Mesenchymal stem cell (in vitro differentiated cells and primary cell): ENCODE measurements around the gene PDE4B.

Experiments
- DNase-seq: peaks from one replicate; pipeline ENCODE4 v3.0.0-alpha.2; 2013
- H2AFZ ChIP-seq: one replicate; pipeline ENCODE4 v1.6.1; 2013; ENCODE audit warnings: low read depth, mild to moderate bottlenecking, control low read depth, inconsistent platforms, low read length, moderate library complexity
- H2AK5ac ChIP-seq: 2 replicates; pipeline ENCODE4 v1.6.1; 2013; ENCODE audit warnings: low read length, moderate library complexity, mild to moderate bottlenecking, inconsistent platforms; ENCODE audit not compliant: severe bottlenecking
- H2BK120ac ChIP-seq: one replicate; pipeline ENCODE4 v1.6.1; 2013; ENCODE audit warnings: low read depth, mild to moderate bottlenecking, inconsistent platforms, low read length, moderate library complexity
- H2BK12ac ChIP-seq, 2 experiments: one replicate each; pipeline ENCODE4 v1.6.1; 2013; ENCODE audit warnings: inconsistent platforms in 2 of 2, low read length in 2 of 2, mild to moderate bottlenecking in 2 of 2, moderate library complexity in 2 of 2, control low read depth in 1 of 2
- H2BK15ac ChIP-seq: one replicate; pipeline ENCODE4 v1.6.1; 2013; ENCODE audit warnings: mild to moderate bottlenecking, low read depth, inconsistent platforms; ENCODE audit not compliant: poor library complexity, severe bottlenecking
- H2BK5ac ChIP-seq: 2 replicates; pipeline ENCODE4 v1.6.1; 2013; ENCODE audit warnings: low read depth, mild to moderate bottlenecking, low read length, control low read depth, inconsistent platforms; ENCODE audit not compliant: poor library complexity, severe bottlenecking
- H3K14ac ChIP-seq, 2 experiments: one replicate each; pipeline ENCODE4 v1.6.1; 2013; ENCODE audit warnings: inconsistent platforms in 2 of 2, low read length in 2 of 2, control low read depth in 1 of 2, mild to moderate bottlenecking in 1 of 2, moderate library complexity in 1 of 2
- H3K18ac ChIP-seq, 2 experiments: one replicate each; pipeline ENCODE4 v1.6.1; 2013; ENCODE audit warnings: inconsistent platforms in 2 of 2, low read length in 2 of 2, control low read depth in 1 of 2, low read depth in 1 of 2, mild to moderate bottlenecking in 1 of 2
- H3K23ac ChIP-seq, 2 experiments: one replicate each; pipeline ENCODE4 v1.6.1; 2013; ENCODE audit warnings: inconsistent platforms in 2 of 2, low read length in 2 of 2, mild to moderate bottlenecking in 2 of 2, moderate library complexity in 2 of 2, control low read depth in 1 of 2
- H3K27ac ChIP-seq: 2 replicates; pipeline ENCODE4 v1.5.1; 2013; ENCODE audit warnings: mild to moderate bottlenecking, moderate library complexity, low read length, control low read depth, inconsistent platforms; ENCODE audit not compliant: poor library complexity, severe bottlenecking
- H3K27me3 ChIP-seq, 2 experiments: 2 replicates each; pipeline versions ENCODE4 v1.6.1 to v1.7.0; 2013; ENCODE audit warnings: low read length in 2 of 2, mild to moderate bottlenecking in 2 of 2, moderate library complexity in 2 of 2, control low read depth in 1 of 2, inconsistent platforms in 1 of 2; ENCODE audit not compliant: control insufficient read depth in 1 of 2, insufficient read depth in 1 of 2
- H3K36me3 ChIP-seq, 2 experiments: 2 replicates each; pipeline versions ENCODE4 v1.6.1 to v1.7.0; 2013; ENCODE audit warnings: low read length in 2 of 2, control low read depth in 1 of 2, inconsistent platforms in 1 of 2, low read depth in 1 of 2, mild to moderate bottlenecking in 1 of 2; ENCODE audit not compliant: insufficient read depth in 2 of 2, control insufficient read depth in 1 of 2
- H3K4ac ChIP-seq, 2 experiments: one replicate each; pipeline ENCODE4 v1.6.1; 2013; ENCODE audit warnings: inconsistent platforms in 2 of 2, low read length in 2 of 2, mild to moderate bottlenecking in 2 of 2, moderate library complexity in 2 of 2, control low read depth in 1 of 2, low read depth in 1 of 2
- H3K4me1 ChIP-seq: 2 replicates; pipeline ENCODE4 v1.6.1; 2013; ENCODE audit warnings: low read depth, low read length, control low read depth; ENCODE audit not compliant: control insufficient read depth, insufficient read depth
- H3K4me2 ChIP-seq: 2 replicates; pipeline ENCODE4 v1.6.1; 2013; ENCODE audit warnings: low read length, mild to moderate bottlenecking, inconsistent platforms; ENCODE audit not compliant: poor library complexity, severe bottlenecking
- H3K4me3 ChIP-seq, 2 experiments: 2 replicates each; pipeline versions ENCODE4 v1.5.1 to v1.7.0; 2013; ENCODE audit warnings: low read length in 2 of 2, mild to moderate bottlenecking in 2 of 2, control low read depth in 1 of 2, low read depth in 1 of 2; ENCODE audit not compliant: insufficient read depth in 1 of 2
- H3K79me1 ChIP-seq: replicated peaks from 2 replicates; pipeline ENCODE4 v1.6.1; 2013; ENCODE audit warnings: mild to moderate bottlenecking, control low read depth, low read length, inconsistent platforms; ENCODE audit not compliant: poor library complexity, severe bottlenecking
- H3K9ac ChIP-seq: 2 replicates; pipeline ENCODE4 v1.7.0; 2013; ENCODE audit warnings: mild to moderate bottlenecking, low read length, moderate library complexity
- H3K9me3 ChIP-seq: 2 replicates; pipeline ENCODE4 v1.7.0; 2013; ENCODE audit warnings: mild to moderate bottlenecking, low read length; ENCODE audit not compliant: control insufficient read depth
- H4K8ac ChIP-seq: one replicate; pipeline ENCODE4 v1.6.1; 2013; ENCODE audit warnings: inconsistent platforms, mild to moderate bottlenecking, low read length, moderate library complexity
- H4K91ac ChIP-seq: one replicate; pipeline ENCODE4 v1.6.1; 2013; ENCODE audit warnings: mild to moderate bottlenecking, low read length, inconsistent platforms
- WGBS: methylation state at CpG from one replicate; pipeline ENCODE4 v1.1.7; 2013; ENCODE audit warnings: mixed read lengths; 5-methylcytosine and 5-hydroxymethylcytosine counted together

Gene PDE4B

DNA sequence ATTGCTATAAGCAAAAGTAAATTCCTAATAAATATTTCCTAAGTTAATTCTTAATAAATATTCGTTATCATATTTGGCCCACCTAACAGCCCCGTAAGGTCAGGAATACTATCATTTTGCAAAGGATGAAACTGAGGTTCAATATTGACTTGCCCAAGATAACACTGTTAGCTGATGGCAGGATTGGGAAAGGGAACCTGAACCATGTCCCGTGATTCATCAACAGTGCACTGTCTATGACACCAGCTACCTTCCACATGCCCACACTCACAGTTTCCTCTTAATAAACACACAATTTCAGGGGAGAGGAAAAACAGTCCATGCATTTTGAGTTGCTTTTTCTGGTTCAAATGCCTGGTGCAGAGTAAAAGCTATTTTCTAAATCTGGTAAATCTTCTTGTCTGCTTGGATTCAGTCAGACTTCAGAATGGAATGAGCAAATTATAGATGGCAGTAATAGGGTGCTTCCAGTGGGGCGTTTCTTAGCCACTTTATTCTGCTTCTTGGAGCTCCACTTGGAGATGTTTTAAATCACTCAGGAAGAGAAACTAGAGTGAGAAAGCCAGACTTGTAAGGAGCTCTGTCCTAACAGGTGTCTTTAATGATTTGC lies 354.6 kb downstream of the PDE4B start:
- Histone ChIP-seq H3K4me3 (no peak overlapping the region), H2BK5ac (no peak overlapping the region), H3K14ac (no peak overlapping the region), H2AFZ (no peak overlapping the region), H2AK5ac (no peak overlapping the region), H3K4me1 (no peaks in the 10 kb centered on the region), H3K9me3 (no peaks in the 10 kb centered on the region), H3K27me3 (peaks cover 0 to 12% of the 10 kb centered on the region in 2 experiments), H3K23ac (no peak overlapping the region), H3K36me3 (no peaks in the 10 kb centered on the region), H3K79me1 (no peaks in the 10 kb centered on the region), H4K91ac (no peak overlapping the region), H2BK15ac (no peak overlapping the region), H3K4ac (no peak overlapping the region), H2BK12ac (no peak overlapping the region), H3K27ac (no peak overlapping the region), H3K18ac (no peak overlapping the region), H3K4me2 (no peak overlapping the region), H4K8ac (no peak overlapping the region), H3K9ac (no peak overlapping the region), H2BK120ac (no peak overlapping the region)
- 86% methylated on average over 4 of the region's 4 CpGs for WGBS
- DNase-seq, result no peak

- no peaks in the 10 kb centered on the region for H3K36me3 ChIP-seq
- H4K91ac ChIP-seq, result no peak overlapping the region
- no peaks in the 10 kb centered on the region for H3K4me1 ChIP-seq
- H3K4me2 ChIP-seq, result no peak overlapping the region
- H3K4me3 ChIP-seq, result no peak overlapping the region
- H2BK15ac ChIP-seq, result no peak overlapping the region
- no peak overlapping the region for H3K18ac ChIP-seq
- H3K4ac ChIP-seq, result no peak overlapping the region
- H2AK5ac ChIP-seq, result no peak overlapping the region
- no peak overlapping the region for H2AFZ ChIP-seq
- no peaks in the 10 kb centered on the region for H3K79me1 ChIP-seq
- H3K27me3 ChIP-seq, result peaks cover 0 to 35% of the 10 kb centered on the region in 2 experiments
- H3K23ac ChIP-seq, result no peak overlapping the region
- H3K14ac ChIP-seq, result no peak overlapping the region
- no peak for DNase-seq
- no peak overlapping the region for H2BK12ac ChIP-seq
- no peak overlapping the region for H3K27ac ChIP-seq
- H2BK120ac ChIP-seq, result no peak overlapping the region
- no peaks in the 10 kb centered on the region for H3K9me3 ChIP-seq
- H2BK5ac ChIP-seq, result no peak overlapping the region
- no peak overlapping the region for H3K9ac ChIP-seq
- H4K8ac ChIP-seq, result no peak overlapping the region
These were observed 359.3 kb downstream of the PDE4B start for GRCh38 chr1:66152034-66152433.

DNA sequence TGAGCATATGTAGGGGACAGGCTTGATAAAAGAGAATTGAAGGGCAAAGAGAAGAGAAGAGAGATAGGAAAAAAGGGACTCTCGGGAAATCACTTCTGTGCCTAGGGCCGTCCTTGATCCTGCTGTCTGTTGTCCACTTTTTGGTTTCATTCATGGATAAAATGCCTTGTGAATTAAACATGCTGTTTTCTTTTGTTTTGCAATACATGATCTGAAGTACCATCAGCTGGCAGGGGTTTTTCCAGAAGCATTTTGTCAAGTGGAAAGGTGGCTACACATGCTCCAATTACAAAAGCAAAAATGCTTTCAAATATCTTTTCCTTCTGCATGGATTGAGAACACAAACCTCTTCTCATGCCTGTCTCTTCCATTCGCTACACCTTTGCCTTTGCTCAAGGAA lies 361.7 kb downstream of the PDE4B start:
- H3K36me3 ChIP-seq, result no peaks in the 10 kb centered on the region
- H3K27ac ChIP-seq, result no peak overlapping the region
- no peak overlapping the region for H2BK120ac ChIP-seq
- no peak overlapping the region for H2AK5ac ChIP-seq
- no peaks in the 10 kb centered on the region for H3K9me3 ChIP-seq
- H2BK12ac ChIP-seq, result no peak overlapping the region
- H2AFZ ChIP-seq, result no peak overlapping the region
- H3K23ac ChIP-seq, result no peak overlapping the region
- H3K79me1 ChIP-seq, result no peaks in the 10 kb centered on the region
- no peak for DNase-seq
- no peak overlapping the region for H3K18ac ChIP-seq
- no peak overlapping the region for H3K4me2 ChIP-seq
- no peak overlapping the region for H4K91ac ChIP-seq
- WGBS, result 77% methylated on average over 3 of the region's 3 CpGs
- H3K27me3 ChIP-seq, result peaks cover 0 to 36% of the 10 kb centered on the region in 2 experiments
- H3K14ac ChIP-seq, result no peak overlapping the region
- no peak overlapping the region for H3K9ac ChIP-seq
- H3K4me1 ChIP-seq, result no peaks in the 10 kb centered on the region
- H2BK15ac ChIP-seq, result no peak overlapping the region
- no peak overlapping the region for H3K4ac ChIP-seq
- H3K4me3 ChIP-seq, result no peak overlapping the region
- no peak overlapping the region for H4K8ac ChIP-seq
- no peak overlapping the region for H2BK5ac ChIP-seq

DNA sequence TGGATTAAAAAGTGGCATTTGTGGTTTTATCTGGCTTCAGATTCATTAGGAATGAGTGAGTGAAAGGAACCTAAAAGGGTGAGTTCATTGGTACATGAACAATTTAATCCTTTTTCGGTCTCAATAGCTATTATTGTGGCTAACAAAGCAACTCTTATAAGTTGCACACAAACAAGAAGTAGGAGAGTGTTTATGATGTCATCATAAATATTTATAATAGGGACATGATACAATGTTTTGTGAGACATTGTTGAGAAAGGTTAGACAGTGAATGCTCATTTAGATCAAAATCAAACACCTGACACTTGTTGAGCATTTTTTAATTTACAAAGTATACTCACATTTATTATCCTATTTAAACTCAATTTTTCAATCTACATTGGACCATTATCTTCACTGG lies 363.4 kb downstream of the PDE4B start:
- Histone ChIP-seq H4K91ac (no peak overlapping the region), H3K4me2 (no peak overlapping the region), H2BK15ac (no peak overlapping the region), H3K23ac (no peak overlapping the region), H3K79me1 (no peaks in the 10 kb centered on the region), H3K9me3 (no peaks in the 10 kb centered on the region), H2BK12ac (no peak overlapping the region), H2BK5ac (no peak overlapping the region), H3K9ac (no peak overlapping the region), H3K27me3 (peaks cover 0 to 36% of the 10 kb centered on the region in 2 experiments), H3K18ac (no peak overlapping the region), H2AFZ (no peak overlapping the region), H4K8ac (no peak overlapping the region), H3K36me3 (no peaks in the 10 kb centered on the region), H3K4ac (no peak overlapping the region), H3K14ac (no peak overlapping the region), H3K4me1 (no peaks in the 10 kb centered on the region), H3K4me3 (no peak overlapping the region), H3K27ac (no peak overlapping the region), H2AK5ac (no peak overlapping the region), H2BK120ac (no peak overlapping the region)
- WGBS, result no CpG with 5 or more reads among the region's 1 CpG
- DNase-seq, result no peak
